GM19043 (cell line): ENCODE measurements around the gene NPTXR.

Experiments used
- ATAC-seq: cut with Tn5 transposase; IDR thresholded peaks from one replicate; pipeline ENCODE4 v1.9.1; 2021; ENCODE audit warnings: low read depth; ENCODE audit not compliant: unreplicated experiment

Gene NPTXR

DNA sequence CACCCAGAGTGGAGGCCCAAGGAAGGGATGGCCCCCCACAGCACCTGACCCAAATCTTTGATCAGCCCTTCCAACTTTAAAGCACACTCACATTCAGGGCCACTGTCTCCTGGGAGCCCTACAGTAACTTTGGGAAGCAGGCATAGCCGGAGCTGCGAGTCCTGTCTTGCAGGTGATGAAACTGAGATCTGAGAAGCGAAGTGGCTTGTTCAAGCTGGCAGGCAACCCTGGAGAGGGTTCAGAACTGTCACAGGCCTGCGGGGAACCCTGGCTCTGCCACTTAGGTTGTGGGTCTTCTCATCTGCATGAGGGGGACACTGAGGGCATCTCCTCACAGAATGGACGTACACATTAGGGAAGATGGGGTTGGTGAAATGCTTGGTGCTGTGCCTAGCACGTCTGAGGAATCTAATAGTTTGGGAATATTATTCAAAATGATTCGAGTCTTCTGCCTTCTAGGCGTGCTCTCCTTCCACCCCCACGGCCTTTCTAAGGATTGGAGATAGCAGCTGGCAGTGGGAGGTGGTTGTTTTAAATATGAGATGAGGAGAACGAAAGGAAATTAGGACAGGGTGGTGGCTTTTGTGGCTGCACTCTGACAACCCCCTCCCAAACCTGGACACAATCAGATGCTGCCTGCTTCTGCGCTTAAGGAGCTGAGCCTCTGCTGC is 69.2 kb downstream of the NPTXR start:
- no peak for ATAC-seq

- no peak for ATAC-seq
Observed at GRCh38 chr22:38773363-38773946, 70.4 kb downstream of the NPTXR start.

- no peak for ATAC-seq
Observed at GRCh38 chr22:38772623-38772873, 71.3 kb downstream of the NPTXR start.

- ATAC-seq = no peak
Observed at GRCh38 chr22:38770257-38770949, 73.4 kb downstream of the NPTXR start.
